ENCODE measurements around the gene TEX30. TPM values are rescaled to one million over a fixed set of nuclear protein-coding genes. Genes with fewer than 3 reads are reported as not detected.

Gene TEX30
- total RNA-seq, 1 donor from 2014 or later: 4.7 TPM

- Histone ChIP-seq H3K4me1 (ENCODE audit: control insufficient read depth in 3 of 3, insufficient read depth in 3 of 3, low read length in 3 of 3) (peaks cover 0 to 4% (median 3%) of the 10 kb centered on the region in 3 donors), H3K9me3 (ENCODE audit: control insufficient read depth in 3 of 3, low read length in 3 of 3) (no peaks in the 10 kb centered on the region)
Observed at GRCh38 chr13:102726430-102726829, 47.2 kb downstream of the TEX30 start.

DNA sequence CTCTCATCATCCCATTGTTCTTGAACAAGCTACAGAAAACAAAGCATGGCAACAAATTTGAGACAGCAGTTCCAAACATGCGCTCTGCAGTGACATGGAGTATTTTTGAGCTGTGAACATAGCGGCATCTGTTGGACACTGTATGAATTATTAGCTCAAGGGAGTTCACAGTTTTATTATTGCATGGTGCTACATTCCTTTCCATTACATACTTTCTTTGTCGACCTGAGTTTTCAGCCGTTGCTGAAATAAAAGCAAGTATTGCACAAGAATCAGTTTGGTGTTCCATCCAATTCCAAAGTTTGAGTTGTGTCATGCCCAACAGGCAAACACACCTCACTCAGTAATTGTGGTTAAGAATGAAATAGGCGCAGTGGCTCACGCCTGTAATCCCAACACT is 48.7 kb downstream of the TEX30 start:
- Histone ChIP-seq H3K27me3 (ENCODE audit: control insufficient read depth in 3 of 3, insufficient read depth in 3 of 3, low read length in 3 of 3) (no peaks in the 10 kb centered on the region), H3K27ac (ENCODE audit: low read depth, low read length) (no peak overlapping the region), H3K4me3 (ENCODE audit: low read length in 3 of 3) (no peak overlapping the region), H3K9ac (ENCODE audit: low read depth in 1 of 3, low read length in 3 of 3) (no peak overlapping the region), H3K4me1 (ENCODE audit: control insufficient read depth in 3 of 3, insufficient read depth in 3 of 3, low read length in 3 of 3) (peaks cover 0 to 4% (median 3%) of the 10 kb centered on the region in 3 donors), H3K36me3 (ENCODE audit: control insufficient read depth in 3 of 3, insufficient read depth in 3 of 3, low read length in 3 of 3) (no peaks in the 10 kb centered on the region), H3K9me3 (ENCODE audit: control insufficient read depth in 3 of 3, low read length in 3 of 3) (no peaks in the 10 kb centered on the region)

More at GRCh38 chr13:102726430-102726829, 47.2 kb downstream of the TEX30 start:
- Histone ChIP-seq H3K9ac (ENCODE audit: low read depth in 1 of 3, low read length in 3 of 3) (no peak overlapping the region), H3K4me3 (ENCODE audit: low read length in 3 of 3) (no peak overlapping the region), H3K27me3 (ENCODE audit: control insufficient read depth in 3 of 3, insufficient read depth in 3 of 3, low read length in 3 of 3) (no peaks in the 10 kb centered on the region), H3K36me3 (ENCODE audit: control insufficient read depth in 3 of 3, insufficient read depth in 3 of 3, low read length in 3 of 3) (no peaks in the 10 kb centered on the region), H3K27ac (ENCODE audit: low read depth, low read length) (no peak overlapping the region)

GRCh38 chr13:102721800-102722231 is 51.8 kb downstream of the TEX30 start:
- Histone ChIP-seq H3K4me1 (ENCODE audit: control insufficient read depth in 3 of 3, insufficient read depth in 3 of 3, low read length in 3 of 3) (peaks cover 0 to 9% (median 3%) of the 10 kb centered on the region in 3 donors), H3K4me3 (ENCODE audit: low read length in 3 of 3) (no peak overlapping the region), H3K36me3 (ENCODE audit: control insufficient read depth in 3 of 3, insufficient read depth in 3 of 3, low read length in 3 of 3) (no peaks in the 10 kb centered on the region), H3K27ac (ENCODE audit: low read depth, low read length) (peak overlapping the region; percentile 56), H3K27me3 (ENCODE audit: control insufficient read depth in 3 of 3, insufficient read depth in 3 of 3, low read length in 3 of 3) (no peaks in the 10 kb centered on the region), H3K9me3 (ENCODE audit: control insufficient read depth in 3 of 3, low read length in 3 of 3) (no peaks in the 10 kb centered on the region), H3K9ac (ENCODE audit: low read depth in 1 of 3, low read length in 3 of 3) (no peak overlapping the region)

- no peaks in the 10 kb centered on the region for H3K36me3 ChIP-seq (ENCODE audit: control insufficient read depth in 3 of 3, insufficient read depth in 3 of 3, low read length in 3 of 3)
- H3K4me1 ChIP-seq (ENCODE audit: control insufficient read depth in 3 of 3, insufficient read depth in 3 of 3, low read length in 3 of 3): peaks cover 3 to 9% (median 4%) of the 10 kb centered on the region in 3 donors
- H3K27ac ChIP-seq (ENCODE audit: low read depth, low read length): peak overlapping the region; percentile 44
- H3K27me3 ChIP-seq (ENCODE audit: control insufficient read depth in 3 of 3, insufficient read depth in 3 of 3, low read length in 3 of 3): no peaks in the 10 kb centered on the region
- H3K4me3 ChIP-seq (ENCODE audit: low read length in 3 of 3): no peak overlapping the region
- no peak overlapping the region for H3K9ac ChIP-seq (ENCODE audit: low read depth in 1 of 3, low read length in 3 of 3)
- no peaks in the 10 kb centered on the region for H3K9me3 ChIP-seq (ENCODE audit: control insufficient read depth in 3 of 3, low read length in 3 of 3)
Observed at GRCh38 chr13:102718746-102719145, 54.8 kb downstream of the TEX30 start.

Other genes with a start within 250 kb of the TEX30 start
- 45.4 TPM for gene TPP2, start 176.8 kb downstream of the TEX30 start, total RNA-seq
- gene METTL21C, start 78.7 kb downstream of the TEX30 start, total RNA-seq: 29.7 TPM
- 16.7 TPM for gene POGLUT2, start 25.2 kb upstream of the TEX30 start, total RNA-seq
- gene BIVM, start 25.3 kb upstream of the TEX30 start, total RNA-seq: 28.2 TPM
- 38.1 TPM for gene ERCC5, start 72.2 kb upstream of the TEX30 start, total RNA-seq

Data from skeletal muscle tissue (tissue), 4 donors.